Inflammatory macrophage (primary cell): ENCODE results near the gene SH2D3A.
"Not testable (repeated sequence)": the region's sequence is repeated elsewhere in the genome, so short reads cannot be mapped to it uniquely, and the experiment has no call there.

Experiments
- DNase-seq, 2 donors: peaks; one replicate each; pipeline ENCODE4 v3.0.0-alpha.2; 2020 to 2022

SH2D3A gene

GRCh38 chr19:6754653-6755463 lies 12.4 kb downstream of the SH2D3A start:
- no peak for DNase-seq

GRCh38 chr19:6754136-6754535 lies 13.1 kb downstream of the SH2D3A start:
- DNase-seq, result no peak

- DNase-seq, result peak; percentile 82
Observed at GRCh38 chr19:6753178-6754031, 13.8 kb downstream of the SH2D3A start.

GRCh38 chr19:6752256-6753177 lies 14.7 kb downstream of the SH2D3A start:
- DNase-seq, result no peak

GRCh38 chr19:6751189-6751588 lies 16.0 kb downstream of the SH2D3A start:
- no peak for DNase-seq

- no peak for DNase-seq
Observed at GRCh38 chr19:6750062-6750461, 17.2 kb downstream of the SH2D3A start.

GRCh38 chr19:6748543-6748942 lies 18.7 kb downstream of the SH2D3A start:
- DNase-seq, result not testable (repeated sequence)

GRCh38 chr19:6745965-6746364 lies 21.3 kb downstream of the SH2D3A start:
- no peak for DNase-seq

GRCh38 chr19:6744381-6745301 lies 22.6 kb downstream of the SH2D3A start:
- no peak for DNase-seq

GRCh38 chr19:6743714-6744380 lies 23.4 kb downstream of the SH2D3A start:
- no peak for DNase-seq

- no peak for DNase-seq
Observed at GRCh38 chr19:6743066-6743465, 24.2 kb downstream of the SH2D3A start.

GRCh38 chr19:6740589-6741343 lies 26.5 kb downstream of the SH2D3A start:
- DNase-seq, result no peak

- no peak for DNase-seq
Observed at GRCh38 chr19:6739883-6740588, 27.2 kb downstream of the SH2D3A start.

- DNase-seq, result peak; percentile 67 to 87
Observed at GRCh38 chr19:6739390-6739882, 27.8 kb downstream of the SH2D3A start, which contains the start of gene TRIP10. TSS of gene TRIP10 (plus strand) at chr19:6739680. CDS start at chr19:6739762, 82 bp downstream.

GRCh38 chr19:6738787-6739389 lies 28.3 kb downstream of the SH2D3A start:
- DNase-seq, result no peak

- peak; percentile 72 to 84 for DNase-seq
Observed at GRCh38 chr19:6737873-6738786, 29.1 kb downstream of the SH2D3A start.

- peak; percentile 100 for DNase-seq
Observed at GRCh38 chr19:6737284-6737872, 29.9 kb downstream of the SH2D3A start, which contains the start of gene GPR108. TSS of gene GPR108 (minus strand) at chr19:6737580. CDS start at chr19:6737576, 4 bp downstream.
